ENCODE results near the gene USP20. TPM values are rescaled to one million over a fixed set of nuclear protein-coding genes. Genes with fewer than 3 reads are reported as not detected.

Gene USP20
- polyA plus RNA-seq, 1 of the 3 experiments (the other 2 are of a cell fraction): 22.5 TPM

DNA sequence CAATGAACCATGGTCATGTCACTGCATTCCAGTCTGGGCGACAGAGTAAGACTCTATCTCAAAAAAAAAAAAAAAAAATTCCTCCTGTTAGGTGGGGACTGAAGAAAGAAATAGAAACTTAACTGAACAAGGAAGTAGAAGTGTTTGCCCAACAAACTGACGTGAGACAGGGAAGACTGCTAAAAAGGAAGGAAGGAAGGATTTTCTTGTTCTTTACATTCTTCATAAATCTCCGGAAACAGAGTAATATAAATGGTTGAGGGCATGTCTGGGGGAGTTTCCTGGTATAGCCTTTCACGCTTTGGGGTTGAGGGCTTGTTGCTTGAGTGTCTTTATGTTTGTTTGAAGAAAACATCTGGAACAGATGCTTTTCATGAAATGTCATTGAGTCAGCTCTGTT, 29.2 kb upstream of the USP20 start:
- WGBS (ENCODE audit: low lambda C conversion rate): 90% methylated on average over 4 of the region's 4 CpGs
- no peak overlapping the region for H3K27ac ChIP-seq (ENCODE audit: low read depth in 2 of 2, low read length in 1 of 2)
- no peak overlapping the region for H3K4me3 ChIP-seq (ENCODE audit: low read depth in 2 of 2, low read length in 1 of 2)
- CTCF ChIA-PET: no interaction called here
- H3K4me2 ChIP-seq: no peak overlapping the region
- peaks cover 6 to 32% of the 10 kb centered on the region in 2 experiments for H3K36me3 ChIP-seq (replicated peaks in 1 of 2; ENCODE audit: control insufficient read depth in 1 of 2, insufficient read depth in 2 of 2, low read length in 1 of 2)
- H3K9me3 ChIP-seq: no peaks in the 10 kb centered on the region
- H3K9ac ChIP-seq: no peak overlapping the region
- H3F3A ChIP-seq (replicated peaks; ENCODE audit: insufficient read depth): peaks cover 9% of the 10 kb centered on the region
- no peaks in the 10 kb centered on the region for H4K20me1 ChIP-seq (ENCODE audit: insufficient read depth)
- H3K9me2 ChIP-seq: no peaks in the 10 kb centered on the region
- TF ChIP-seq EP300 (IDR thresholded peaks at IDR 0.05; ENCODE audit: borderline replicate concordance in 1 of 2, low read depth in 1 of 2, low read length in 1 of 2): no peak
- no peak for TF ChIP-seq NFIC (IDR thresholded peaks at IDR 0.05; ENCODE audit: borderline replicate concordance)
- TF ChIP-seq GATA2 (CRISPR knock-in tag; IDR thresholded peaks at IDR 0.05): no peak
- no peak for TF ChIP-seq CHD2 (IDR thresholded peaks at IDR 0.05; ENCODE audit: low read length, partially characterized antibody)
- no peak for TF ChIP-seq NRF1 (IDR thresholded peaks at IDR 0.05; ENCODE audit: low read depth, low read length)
- TF ChIP-seq, protein P1, sequence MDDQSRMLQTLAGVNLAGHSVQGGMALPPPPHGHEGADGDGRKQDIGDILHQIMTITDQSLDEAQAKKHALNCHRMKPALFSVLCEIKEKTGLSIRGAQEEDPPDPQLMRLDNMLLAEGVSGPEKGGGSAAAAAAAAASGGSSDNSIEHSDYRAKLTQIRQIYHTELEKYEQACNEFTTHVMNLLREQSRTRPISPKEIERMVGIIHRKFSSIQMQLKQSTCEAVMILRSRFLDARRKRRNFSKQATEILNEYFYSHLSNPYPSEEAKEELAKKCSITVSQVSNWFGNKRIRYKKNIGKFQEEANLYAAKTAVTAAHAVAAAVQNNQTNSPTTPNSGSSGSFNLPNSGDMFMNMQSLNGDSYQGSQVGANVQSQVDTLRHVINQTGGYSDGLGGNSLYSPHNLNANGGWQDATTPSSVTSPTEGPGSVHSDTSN (IDR thresholded peaks at IDR 0.05): no peak
- no peak for TF ChIP-seq FOXM1 (IDR thresholded peaks at IDR 0.05; ENCODE audit: low read depth)
- TF ChIP-seq, protein P2, sequence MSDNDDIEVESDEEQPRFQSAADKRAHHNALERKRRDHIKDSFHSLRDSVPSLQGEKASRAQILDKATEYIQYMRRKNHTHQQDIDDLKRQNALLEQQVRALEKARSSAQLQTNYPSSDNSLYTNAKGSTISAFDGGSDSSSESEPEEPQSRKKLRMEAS (IDR thresholded peaks at IDR 0.05; ENCODE audit: low read depth): no peak
- no peak for TF ChIP-seq JUND (IDR thresholded peaks at IDR 0.05)
- no peak for TF ChIP-seq RFX5 (IDR thresholded peaks at IDR 0.05; ENCODE audit: low read length)
- no peaks in the 10 kb centered on the region for H3K27me3 ChIP-seq (ENCODE audit: insufficient read depth)
- no peak overlapping the region for H2AFZ ChIP-seq (ENCODE audit: low read depth)
- H3K79me2 ChIP-seq (ENCODE audit: insufficient read depth): peaks cover 30% of the 10 kb centered on the region
- POLR2A ChIA-PET: interaction anchor here (1.3 kb wide), 1 partner anchor 8 kb away, joined by 3 read pairs; no protein-coding TSS in a partner anchor
- peaks cover 8 to 14% of the 10 kb centered on the region in 2 experiments; a peak in 2 of 4 replicates for H3K4me1 ChIP-seq (ENCODE audit: control insufficient read depth in 1 of 2, insufficient read depth in 2 of 2, low read depth in 1 of 2, low read length in 1 of 2)
- no peak for DNase-seq

DNA sequence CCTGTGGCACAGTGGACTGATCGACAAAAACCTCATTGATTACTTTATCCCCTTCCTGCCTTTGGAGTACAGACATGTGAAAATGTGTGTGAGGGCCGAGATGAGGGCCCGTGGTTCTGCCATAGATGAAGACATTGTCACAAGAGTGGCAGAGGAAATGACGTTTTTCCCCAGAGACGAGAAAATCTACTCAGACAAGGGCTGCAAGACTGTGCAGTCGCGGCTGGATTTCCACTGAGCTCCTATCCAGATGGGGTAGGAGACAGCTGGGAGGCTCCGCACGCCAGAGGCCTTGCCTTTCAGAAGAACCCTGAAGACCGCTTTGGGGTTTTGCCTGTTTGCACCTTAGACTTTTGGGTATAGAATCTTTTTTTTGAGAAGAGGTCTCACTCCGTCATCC, 25.9 kb upstream of the USP20 start:
- Histone ChIP-seq H2AFZ (ENCODE audit: low read depth) (no peak overlapping the region), H3K79me2 (ENCODE audit: insufficient read depth) (peaks cover 20% of the 10 kb centered on the region; the same call in 1 of the 2 replicates), H3K9me3 (no peaks in the 10 kb centered on the region), H3K27me3 (ENCODE audit: insufficient read depth) (no peaks in the 10 kb centered on the region), H3K9ac (no peak overlapping the region), H3K4me3 (ENCODE audit: low read depth in 2 of 2, low read length in 1 of 2) (no peak overlapping the region), H4K20me1 (ENCODE audit: insufficient read depth) (no peaks in the 10 kb centered on the region), H3K9me2 (no peaks in the 10 kb centered on the region), H3K4me1 (ENCODE audit: control insufficient read depth in 1 of 2, insufficient read depth in 2 of 2, low read depth in 1 of 2, low read length in 1 of 2) (peaks cover under 1 to 10% of the 10 kb centered on the region in 2 experiments; a peak in 2 of 4 replicates), H3K27ac (ENCODE audit: low read depth in 2 of 2, low read length in 1 of 2) (no peak overlapping the region), H3F3A (replicated peaks; ENCODE audit: insufficient read depth) (peaks cover 21% of the 10 kb centered on the region), H3K36me3 (replicated peaks in 1 of 2; ENCODE audit: control insufficient read depth in 1 of 2, insufficient read depth in 2 of 2, low read length in 1 of 2) (peaks cover 6 to 50% of the 10 kb centered on the region in 2 experiments), H3K4me2 (no peak overlapping the region)
- no peak for DNase-seq
- ChIA-PET CTCF (interaction anchor here (1.8 to 3.8 kb wide), 2 partner anchors 19 to 82 kb away, joined by 3 to 12 read pairs; no protein-coding TSS in a partner anchor), POLR2A (interaction anchor here (1.2 kb wide), 1 partner anchor 9 kb away, joined by 3 read pairs; no protein-coding TSS in a partner anchor)
- 92% methylated on average over 11 of the region's 11 CpGs for WGBS (ENCODE audit: low lambda C conversion rate)
- TF ChIP-seq SMC3 (IDR thresholded peaks at IDR 0.05; ENCODE audit: low read depth, low read length) (no peak), RAD21 (IDR thresholded peaks at IDR 0.05; ENCODE audit: low read length) (no peak), RFX5 (IDR thresholded peaks at IDR 0.05; ENCODE audit: low read length) (no peak), CHD2 (IDR thresholded peaks at IDR 0.05; ENCODE audit: low read length, partially characterized antibody) (no peak), MXI1 (IDR thresholded peaks at IDR 0.05; ENCODE audit: low read depth, low read length) (no peak), FOSL2 (IDR thresholded peaks at IDR 0.05; ENCODE audit: borderline replicate concordance, low read depth) (no peak), ELF1 (IDR thresholded peaks at IDR 0.05) (no peak), EZH2phosphoT487 (IDR thresholded peaks at IDR 0.05; ENCODE audit: borderline replicate concordance, low read depth) (no peak), YY1 (IDR thresholded peaks at IDR 0.05; ENCODE audit: low read depth) (no peak), GABPA (IDR thresholded peaks at IDR 0.05; ENCODE audit: low read depth) (no peak), FOXJ3 (CRISPR knock-in tag; IDR thresholded peaks at IDR 0.05) (no peak), TEAD4 (IDR thresholded peaks at IDR 0.05; ENCODE audit: borderline replicate concordance, insufficient read depth) (no peak), TCF12 (IDR thresholded peaks at IDR 0.05) (no peak), NFIC (IDR thresholded peaks at IDR 0.05; ENCODE audit: borderline replicate concordance) (no peak)
- TF ChIP-seq, protein P3, sequence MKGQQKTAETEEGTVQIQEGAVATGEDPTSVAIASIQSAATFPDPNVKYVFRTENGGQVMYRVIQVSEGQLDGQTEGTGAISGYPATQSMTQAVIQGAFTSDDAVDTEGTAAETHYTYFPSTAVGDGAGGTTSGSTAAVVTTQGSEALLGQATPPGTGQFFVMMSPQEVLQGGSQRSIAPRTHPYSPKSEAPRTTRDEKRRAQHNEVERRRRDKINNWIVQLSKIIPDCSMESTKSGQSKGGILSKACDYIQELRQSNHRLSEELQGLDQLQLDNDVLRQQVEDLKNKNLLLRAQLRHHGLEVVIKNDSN (IDR thresholded peaks at IDR 0.05; ENCODE audit: borderline replicate concordance, low read depth): no peak
